K562 (cell line): ENCODE measurements around the gene GPR108. TPM values are rescaled to one million over a fixed set of nuclear protein-coding genes. Genes with fewer than 3 reads are reported as not detected.

ENCODE experiments used
- DIDO1 ChIP-seq: fragments of 450-650 bp; IDR thresholded peaks from 2 replicates; pipeline ENCODE4 v1.6.1; 2016; ENCODE audit warnings: low read depth, missing biosample characterization, missing genetic modification characterization
- JUNB ChIP-seq: fragments of 450-650 bp; formaldehyde crosslinking; conservative IDR thresholded peaks from 2 replicates; pipeline ENCODE4 v1.4.0; 2020; ENCODE audit warnings: mild to moderate bottlenecking
- NRF1 ChIP-seq, 2 experiments: fragments of 450-650 bp; IDR thresholded peaks in 1 of 2; conservative IDR thresholded peaks in 1 of 2; 2 replicates each; pipeline ENCODE4 v1.6.1; 2014; ENCODE audit warnings: mild to moderate bottlenecking in 2 of 2
- NUFIP1 ChIP-seq: fragments of 450-650 bp; IDR thresholded peaks from 2 replicates; pipeline ENCODE4 v1.6.1; 2018; ENCODE audit not compliant: partially characterized antibody
- PBX2 ChIP-seq, 2 experiments: IDR thresholded peaks in 1 of 2; conservative IDR thresholded peaks in 1 of 2; 2 replicates each; pipeline ENCODE4 v1.6.1; 2016; ENCODE audit warnings: low read depth in 2 of 2, mild to moderate bottlenecking in 1 of 2, missing compliant biosample characterization in 1 of 2, missing genetic modification characterization in 1 of 2, moderate library complexity in 1 of 2
- XRCC4 ChIP-seq: IDR thresholded peaks from one replicate; pipeline ENCODE4 v1.6.1; 2011; ENCODE audit not compliant: insufficient read depth, insufficient read length; ENCODE audit errors: extremely low read depth
- ZBTB17 ChIP-seq: fragments of 450-650 bp; formaldehyde crosslinking; IDR thresholded peaks from 2 replicates; pipeline ENCODE4 v1.4.0; 2020; ENCODE audit warnings: mild to moderate bottlenecking
- ZFP30 ChIP-seq: fragments of 250-450 bp; sonication (Bioruptor Pico); IDR thresholded peaks from 2 replicates; pipeline ENCODE4 v1.8.0; 2022; ENCODE audit warnings: moderate library complexity, mild to moderate bottlenecking, inconsistent platforms, borderline replicate concordance
- ZKSCAN8 ChIP-seq: fragments of 200-800 bp; sonication (Bioruptor generic); IDR thresholded peaks from 2 replicates; pipeline ENCODE4 v1.6.1; 2016; ENCODE audit warnings: missing genetic modification characterization, missing compliant biosample characterization
- ZNF143 ChIP-seq: sonication (generic); formaldehyde crosslinking; IDR thresholded peaks from 2 replicates; pipeline ENCODE4 v1.9.0; 2022; ENCODE audit warnings: mild to moderate bottlenecking, missing genetic modification reagents
- ZNF239 ChIP-seq: fragments of 250-450 bp; sonication (Bioruptor Pico); IDR thresholded peaks from 2 replicates; pipeline ENCODE4 v1.4.0; 2020; ENCODE audit warnings: mild to moderate bottlenecking
- ZNF830 ChIP-seq: fragments of 250-450 bp; sonication (Bioruptor Pico); IDR thresholded peaks from 2 replicates; pipeline ENCODE4 v1.5.0; 2021; ENCODE audit warnings: mild to moderate bottlenecking
- polyA plus RNA-seq, 8 experiments: library from polyadenylated mRNA; depleted of rRNA in 4 of 8; stranded (reverse) in 5 of 8; unstranded in 3 of 8; fragments of >200 nt; fragmentation: Nextera tagmentation in 2 of 8; fragmentation: Illumina TruSeq in 1 of 8; extraction: Ambion mirVana in 2 of 8; extraction: Trizol in 1 of 8; gene quantifications; 2 replicates each; pipeline versions ENCODE4 v1.2.1 to v1.2.3, GENCODE V29; 2011 to 2014; ENCODE audit warnings: inconsistent platforms in 1 of 8, missing spikeins in 1 of 8
- total RNA-seq, 7 experiments: library from RNA; depleted of rRNA in 6 of 7; stranded (reverse); fragments of >200 nt in 6 of 7; fragmentation: Illumina TruSeq in 2 of 7; extraction: Trizol in 2 of 7; gene quantifications; 2 replicates each; pipeline versions ENCODE4 v1.2.1 to v1.2.3, GENCODE V29; 2011 to 2021; ENCODE audit warnings: low replicate concordance in 1 of 7
- TF ChIP-seq, protein P1 (sequence below): sonication (generic); formaldehyde crosslinking; IDR thresholded peaks from 2 replicates; pipeline ENCODE4 v1.8.1; 2022; ENCODE audit warnings: missing genetic modification reagents
- TF ChIP-seq, protein P2 (sequence below): fragments of 450-650 bp; formaldehyde crosslinking; IDR thresholded peaks from 2 replicates; pipeline ENCODE4 v1.4.0; 2022; ENCODE audit warnings: missing genetic modification characterization
- TF ChIP-seq, protein P3 (sequence below): sonication (generic); formaldehyde crosslinking; IDR thresholded peaks from 2 replicates; pipeline ENCODE4 v1.8.1; 2023; ENCODE audit warnings: mild to moderate bottlenecking, missing genetic modification reagents

The GPR108 gene
- total and polyA plus RNA-seq, 9 of the 15 experiments (the other 6 are each of a cell fraction or from before 2014, with no cell fraction given) = 2.4 to 33.2 (median 24.4) TPM

DNA sequence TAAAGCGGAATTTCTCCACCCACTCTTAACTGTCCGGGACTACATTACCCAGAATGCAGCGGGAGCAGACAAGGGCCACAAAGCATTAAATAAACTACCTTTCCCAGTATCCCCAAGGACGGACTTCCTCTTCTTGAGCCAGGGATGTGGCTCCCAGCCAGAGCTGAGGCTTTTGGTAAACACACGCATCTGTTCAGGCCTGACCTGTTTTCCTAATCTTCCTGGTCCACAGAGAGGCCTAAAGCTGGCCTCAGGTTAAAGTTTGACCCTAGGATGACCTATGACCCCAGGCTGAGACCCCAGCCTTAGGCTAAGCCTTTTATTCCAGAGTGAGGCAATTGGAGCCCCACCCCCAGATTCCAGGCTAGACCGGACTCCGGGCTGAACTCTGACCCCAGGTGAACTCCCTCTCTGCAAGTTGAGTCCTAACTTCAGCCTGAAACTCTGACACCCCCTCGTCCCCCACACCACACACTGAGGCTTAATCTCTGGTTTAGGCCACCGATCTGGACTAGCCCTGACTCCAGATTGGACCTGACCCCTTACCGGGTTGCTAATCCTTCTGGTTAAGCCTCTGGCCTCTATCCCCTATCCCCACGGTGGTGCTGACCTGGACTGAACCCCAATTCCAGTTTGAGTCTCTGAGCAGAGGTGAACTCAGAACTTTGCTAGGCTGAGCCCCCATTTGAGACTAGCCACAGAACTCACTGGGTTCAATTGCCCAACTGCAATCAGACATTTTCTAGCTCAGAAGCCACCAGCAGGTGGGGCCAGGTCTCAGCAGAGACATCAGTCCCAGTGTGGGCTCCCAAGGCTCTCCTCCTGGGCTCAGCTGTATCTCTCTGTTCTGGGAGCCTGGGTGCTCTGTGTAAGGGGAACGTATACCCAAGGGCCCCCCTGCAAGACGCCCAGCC is 750 bp upstream of the GPR108 start (continued):
- TF ChIP-seq, protein P1, sequence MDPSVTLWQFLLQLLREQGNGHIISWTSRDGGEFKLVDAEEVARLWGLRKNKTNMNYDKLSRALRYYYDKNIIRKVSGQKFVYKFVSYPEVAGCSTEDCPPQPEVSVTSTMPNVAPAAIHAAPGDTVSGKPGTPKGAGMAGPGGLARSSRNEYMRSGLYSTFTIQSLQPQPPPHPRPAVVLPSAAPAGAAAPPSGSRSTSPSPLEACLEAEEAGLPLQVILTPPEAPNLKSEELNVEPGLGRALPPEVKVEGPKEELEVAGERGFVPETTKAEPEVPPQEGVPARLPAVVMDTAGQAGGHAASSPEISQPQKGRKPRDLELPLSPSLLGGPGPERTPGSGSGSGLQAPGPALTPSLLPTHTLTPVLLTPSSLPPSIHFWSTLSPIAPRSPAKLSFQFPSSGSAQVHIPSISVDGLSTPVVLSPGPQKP (CRISPR knock-in tag) = no peak
- no peak for TF ChIP-seq ZKSCAN8 (CRISPR knock-in tag)
- no peak; the same call in 1 of the 2 replicates for TF ChIP-seq DIDO1 (tag)
- no peak for TF ChIP-seq PBX2 (CRISPR knock-in tag; IDR thresholded peaks at IDR 0.05; ENCODE audit: low read depth)
- no peak for TF ChIP-seq PBX2 (tag; conservative IDR thresholded peaks at IDR 0.05; ENCODE audit: low read depth)
- TF ChIP-seq ZNF143 = peak; percentile 95
- no peak for TF ChIP-seq NUFIP1
- no peak for TF ChIP-seq XRCC4
- TF ChIP-seq, protein P2, sequence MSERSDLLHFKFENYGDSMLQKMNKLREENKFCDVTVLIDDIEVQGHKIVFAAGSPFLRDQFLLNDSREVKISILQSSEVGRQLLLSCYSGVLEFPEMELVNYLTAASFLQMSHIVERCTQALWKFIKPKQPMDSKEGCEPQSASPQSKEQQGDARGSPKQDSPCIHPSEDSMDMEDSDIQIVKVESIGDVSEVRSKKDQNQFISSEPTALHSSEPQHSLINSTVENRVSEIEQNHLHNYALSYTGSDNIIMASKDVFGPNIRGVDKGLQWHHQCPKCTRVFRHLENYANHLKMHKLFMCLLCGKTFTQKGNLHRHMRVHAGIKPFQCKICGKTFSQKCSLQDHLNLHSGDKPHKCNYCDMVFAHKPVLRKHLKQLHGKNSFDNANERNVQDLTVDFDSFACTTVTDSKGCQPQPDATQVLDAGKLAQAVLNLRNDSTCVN (CRISPR knock-in tag) = no peak
- no peak for TF ChIP-seq ZFP30 (CRISPR knock-in tag)
- TF ChIP-seq ZNF830 (CRISPR knock-in tag) = no peak
- TF ChIP-seq, protein P3, sequence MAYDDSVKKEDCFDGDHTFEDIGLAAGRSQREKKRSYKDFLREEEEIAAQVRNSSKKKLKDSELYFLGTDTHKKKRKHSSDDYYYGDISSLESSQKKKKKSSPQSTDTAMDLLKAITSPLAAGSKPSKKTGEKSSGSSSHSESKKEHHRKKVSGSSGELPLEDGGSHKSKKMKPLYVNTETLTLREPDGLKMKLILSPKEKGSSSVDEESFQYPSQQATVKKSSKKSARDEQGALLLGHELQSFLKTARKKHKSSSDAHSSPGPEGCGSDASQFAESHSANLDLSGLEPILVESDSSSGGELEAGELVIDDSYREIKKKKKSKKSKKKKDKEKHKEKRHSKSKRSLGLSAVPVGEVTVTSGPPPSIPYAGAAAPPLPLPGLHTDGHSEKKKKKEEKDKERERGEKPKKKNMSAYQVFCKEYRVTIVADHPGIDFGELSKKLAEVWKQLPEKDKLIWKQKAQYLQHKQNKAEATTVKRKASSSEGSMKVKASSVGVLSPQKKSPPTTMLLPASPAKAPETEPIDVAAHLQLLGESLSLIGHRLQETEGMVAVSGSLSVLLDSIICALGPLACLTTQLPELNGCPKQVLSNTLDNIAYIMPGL (CRISPR knock-in tag) = no peak; the same call in 1 of the 2 replicates
- TF ChIP-seq NRF1 (conservative IDR thresholded peaks at IDR 0.05 in 1 of 2, IDR thresholded peaks at IDR 0.05 in 1 of 2) = peak; percentile 65 to 73
- peak; percentile 67 for TF ChIP-seq ZBTB17 (CRISPR knock-in tag)
- no peak for TF ChIP-seq JUNB (CRISPR knock-in tag)
- TF ChIP-seq ZNF239 = 0 out of 2 replicates have a peak, but pooled peaks have one; percentile 8
